HAP-1 (cell line): ENCODE results near the gene UGT1A9.

Source experiments
- DNase-seq, 2 experiments: peaks; one replicate each; pipeline ENCODE4 v3.0.0-alpha.2; 2016 to 2020; ENCODE audit warnings: low spot score in 2 of 2
- H3K27me3 ChIP-seq: fragments of 250-450 bp; sonication (Bioruptor Pico); 2 replicates; pipeline ENCODE4 v1.5.1; 2020; ENCODE audit warnings: low read depth, mild to moderate bottlenecking, moderate library complexity
- H3K36me3 ChIP-seq: fragments of 250-450 bp; sonication (Bioruptor Pico); replicated peaks from 2 replicates; pipeline ENCODE4 v1.5.1; 2020; ENCODE audit warnings: mild to moderate bottlenecking
- H3K4me1 ChIP-seq: fragments of 250-450 bp; sonication (Bioruptor Pico); 2 replicates; pipeline ENCODE4 v1.5.1; 2020; ENCODE audit warnings: mild to moderate bottlenecking
- H3K4me3 ChIP-seq: fragments of 250-450 bp; sonication (Bioruptor Pico); 2 replicates; pipeline ENCODE4 v1.5.1; 2020; ENCODE audit warnings: mild to moderate bottlenecking, moderate library complexity
- H3K9me3 ChIP-seq: fragments of 250-450 bp; sonication (Bioruptor Pico); 2 replicates; pipeline ENCODE4 v1.5.1; 2020; ENCODE audit warnings: mild to moderate bottlenecking, moderate library complexity
- in situ Hi-C: fragments of 300-500 bp; cut with MboI; formaldehyde crosslinking; loops from 3 replicates; pipeline ENCODE4 v1.14.3; 2020; ENCODE audit warnings: low sequenced_read_pairs, inconsistent platforms, mixed read lengths

UGT1A9 gene

GRCh38 chr2:233807215-233807865 lies 135.6 kb downstream of the UGT1A9 start:
- Histone ChIP-seq H3K27me3 (no peaks in the 10 kb centered on the region), H3K4me3 (no peak overlapping the region), H3K9me3 (no peaks in the 10 kb centered on the region), H3K4me1 (no peaks in the 10 kb centered on the region), H3K36me3 (no peaks in the 10 kb centered on the region)
- no peak for DNase-seq
- in situ Hi-C loops, result no loop called here

- no peaks in the 10 kb centered on the region for H3K9me3 ChIP-seq
- no peaks in the 10 kb centered on the region for H3K4me1 ChIP-seq
- in situ Hi-C loops, result no loop called here
- H3K36me3 ChIP-seq, result no peaks in the 10 kb centered on the region
- H3K4me3 ChIP-seq, result no peak overlapping the region
- no peaks in the 10 kb centered on the region for H3K27me3 ChIP-seq
- DNase-seq, result no peak
Observed at GRCh38 chr2:233807966-233808935, 136.6 kb downstream of the UGT1A9 start.

- Histone ChIP-seq H3K9me3 (no peaks in the 10 kb centered on the region), H3K27me3 (no peaks in the 10 kb centered on the region)
- in situ Hi-C loops, result no loop called here
Observed at GRCh38 chr2:233810385-233810784, 138.7 kb downstream of the UGT1A9 start.

GRCh38 chr2:233811087-233811486 lies 139.4 kb downstream of the UGT1A9 start:
- no peaks in the 10 kb centered on the region for H3K27me3 ChIP-seq
- no peak overlapping the region for H3K4me3 ChIP-seq
- H3K9me3 ChIP-seq, result no peaks in the 10 kb centered on the region
- no peaks in the 10 kb centered on the region for H3K4me1 ChIP-seq
- no peaks in the 10 kb centered on the region for H3K36me3 ChIP-seq
- DNase-seq, result peak in 1 of 2 experiments; percentile 2
- in situ Hi-C loops, result no loop called here

More at GRCh38 chr2:233810385-233810784, 138.7 kb downstream of the UGT1A9 start:
- no peak overlapping the region for H3K4me3 ChIP-seq
- no peaks in the 10 kb centered on the region for H3K36me3 ChIP-seq
- H3K4me1 ChIP-seq, result no peaks in the 10 kb centered on the region
- DNase-seq, result peak in 1 of 2 experiments; percentile 5

GRCh38 chr2:233811732-233812131 lies 140.0 kb downstream of the UGT1A9 start:
- H3K4me3 ChIP-seq, result no peak overlapping the region
- no peaks in the 10 kb centered on the region for H3K4me1 ChIP-seq
- no peaks in the 10 kb centered on the region for H3K27me3 ChIP-seq
- in situ Hi-C loops, result no loop called here
- no peaks in the 10 kb centered on the region for H3K36me3 ChIP-seq
- no peaks in the 10 kb centered on the region for H3K9me3 ChIP-seq
- peak in 1 of 2 experiments; percentile 1 for DNase-seq

GRCh38 chr2:233813236-233814055 lies 141.7 kb downstream of the UGT1A9 start:
- in situ Hi-C loops, result no loop called here
- H3K36me3 ChIP-seq, result no peaks in the 10 kb centered on the region
- no peaks in the 10 kb centered on the region for H3K4me1 ChIP-seq
- no peak overlapping the region for H3K4me3 ChIP-seq
- no peaks in the 10 kb centered on the region for H3K9me3 ChIP-seq
- H3K27me3 ChIP-seq, result no peaks in the 10 kb centered on the region
- DNase-seq, result peak in 1 of 2 experiments; percentile 2

GRCh38 chr2:233814056-233814835 lies 142.5 kb downstream of the UGT1A9 start:
- Histone ChIP-seq H3K36me3 (no peaks in the 10 kb centered on the region), H3K9me3 (no peaks in the 10 kb centered on the region), H3K4me3 (no peak overlapping the region), H3K4me1 (no peaks in the 10 kb centered on the region), H3K27me3 (no peaks in the 10 kb centered on the region)
- DNase-seq, result peak in 1 of 2 experiments; percentile 5
- in situ Hi-C loops, result no loop called here

GRCh38 chr2:233815861-233816260 lies 144.2 kb downstream of the UGT1A9 start:
- no peaks in the 10 kb centered on the region for H3K9me3 ChIP-seq
- H3K4me3 ChIP-seq, result no peak overlapping the region
- no peaks in the 10 kb centered on the region for H3K27me3 ChIP-seq
- no peaks in the 10 kb centered on the region for H3K4me1 ChIP-seq
- in situ Hi-C loops, result no loop called here
- DNase-seq, result no peak
- no peaks in the 10 kb centered on the region for H3K36me3 ChIP-seq

GRCh38 chr2:233816334-233816733 lies 144.6 kb downstream of the UGT1A9 start:
- H3K4me1 ChIP-seq, result no peaks in the 10 kb centered on the region
- H3K27me3 ChIP-seq, result no peaks in the 10 kb centered on the region
- no peaks in the 10 kb centered on the region for H3K36me3 ChIP-seq
- no peaks in the 10 kb centered on the region for H3K9me3 ChIP-seq
- in situ Hi-C loops, result no loop called here
- DNase-seq, result no peak
- no peak overlapping the region for H3K4me3 ChIP-seq

- no peaks in the 10 kb centered on the region for H3K9me3 ChIP-seq
- no peaks in the 10 kb centered on the region for H3K27me3 ChIP-seq
- H3K4me3 ChIP-seq, result no peak overlapping the region
- in situ Hi-C loops, result no loop called here
- DNase-seq, result no peak
- H3K4me1 ChIP-seq, result no peaks in the 10 kb centered on the region
- no peaks in the 10 kb centered on the region for H3K36me3 ChIP-seq
Observed at GRCh38 chr2:233816771-233817170, 145.1 kb downstream of the UGT1A9 start.

GRCh38 chr2:233817361-233817911 lies 145.7 kb downstream of the UGT1A9 start:
- in situ Hi-C loops, result no loop called here
- no peak overlapping the region for H3K4me3 ChIP-seq
- H3K4me1 ChIP-seq, result no peaks in the 10 kb centered on the region
- H3K36me3 ChIP-seq, result no peaks in the 10 kb centered on the region
- H3K9me3 ChIP-seq, result no peaks in the 10 kb centered on the region
- DNase-seq, result peak in 1 of 2 experiments; percentile 2
- H3K27me3 ChIP-seq, result no peaks in the 10 kb centered on the region

- peak in 1 of 2 experiments; percentile 3 for DNase-seq
- in situ Hi-C loops, result no loop called here
- H3K4me3 ChIP-seq, result no peak overlapping the region
- no peaks in the 10 kb centered on the region for H3K27me3 ChIP-seq
- no peaks in the 10 kb centered on the region for H3K36me3 ChIP-seq
- H3K4me1 ChIP-seq, result no peaks in the 10 kb centered on the region
- H3K9me3 ChIP-seq, result no peaks in the 10 kb centered on the region
Observed at GRCh38 chr2:233817995-233818638, 146.4 kb downstream of the UGT1A9 start.
